HG02798 (cell line): ENCODE measurements around the gene CTSC.
A peak's percentile ranks its signal among the peaks of the same experiment; 100 is the strongest.

ENCODE experiments used
- ATAC-seq: cut with Tn5 transposase; IDR thresholded peaks from one replicate; pipeline ENCODE4 v1.9.1; 2021; ENCODE audit warnings: mild to moderate bottlenecking; ENCODE audit not compliant: unreplicated experiment, poor library complexity

The CTSC gene

GRCh38 chr11:88337181-88337986 is at the start of gene CTSC:
Gene CTSC (minus strand): TSS chr11:88337736. CDS start chr11:88337672, 64 bp downstream.
- ATAC-seq = peak; percentile 92

- ATAC-seq = no peak
Measured at GRCh38 chr11:88384669-88385005, 47.1 kb upstream of the CTSC start.

GRCh38 chr11:88384004-88384668 is 46.6 kb upstream of the CTSC start:
- ATAC-seq = no peak

GRCh38 chr11:88383447-88383846 is 45.9 kb upstream of the CTSC start:
- no peak for ATAC-seq

GRCh38 chr11:88379130-88379529 is 41.6 kb upstream of the CTSC start:
- no peak for ATAC-seq

GRCh38 chr11:88378422-88379066 is 41.0 kb upstream of the CTSC start:
- ATAC-seq = no peak

- no peak for ATAC-seq
Measured at GRCh38 chr11:88377646-88378045, 40.1 kb upstream of the CTSC start.

- no peak for ATAC-seq
Measured at GRCh38 chr11:88377144-88377543, 39.6 kb upstream of the CTSC start.

- no peak for ATAC-seq
Measured at GRCh38 chr11:88375927-88376470, 38.5 kb upstream of the CTSC start.

GRCh38 chr11:88370782-88371181 is 33.2 kb upstream of the CTSC start:
- no peak for ATAC-seq

- ATAC-seq = no peak
Measured at GRCh38 chr11:88367310-88367709, 29.8 kb upstream of the CTSC start.

GRCh38 chr11:88363648-88364065 is 26.1 kb upstream of the CTSC start:
- no peak for ATAC-seq

- ATAC-seq = no peak
Measured at GRCh38 chr11:88363004-88363403, 25.5 kb upstream of the CTSC start.

GRCh38 chr11:88360141-88360540 is 22.6 kb upstream of the CTSC start:
- ATAC-seq = no peak

GRCh38 chr11:88359541-88359940 is 22.0 kb upstream of the CTSC start:
- ATAC-seq = peak; percentile 67

GRCh38 chr11:88359114-88359513 is 21.6 kb upstream of the CTSC start:
- no peak for ATAC-seq

- no peak for ATAC-seq
Measured at GRCh38 chr11:88358040-88358431, 20.5 kb upstream of the CTSC start.

GRCh38 chr11:88357323-88358039 is 19.9 kb upstream of the CTSC start:
- peak; percentile 70 for ATAC-seq

- ATAC-seq = no peak
Measured at GRCh38 chr11:88355887-88356286, 18.4 kb upstream of the CTSC start.

- ATAC-seq = peak; percentile 27
Measured at GRCh38 chr11:88354912-88355311, 17.4 kb upstream of the CTSC start.
